Sigmoid colon (tissue), 7 donors: Measurements from ENCODE around the gene NIPSNAP3A. TPM values are rescaled to one million over a fixed set of nuclear protein-coding genes. Genes with fewer than 3 reads are reported as not detected.
A peak's percentile ranks its signal among the peaks of the same experiment; 100 is the strongest.

Experiments used
- DNase-seq: peaks from one replicate; pipeline ENCODE4 v3.0.0-alpha.2; 2019
- H3K27ac ChIP-seq, 4 donors: fragments of 200-600 bp; sonication (generic); one replicate each; pipeline ENCODE4 v1.5.1; 2016 to 2019; ENCODE audit warnings: mild to moderate bottlenecking in 1 of 4
- H3K27me3 ChIP-seq, 3 donors: fragments of 200-600 bp; sonication (generic); one replicate each; pipeline ENCODE4 v1.5.1; 2019; ENCODE audit warnings: mild to moderate bottlenecking in 1 of 3
- H3K36me3 ChIP-seq, 4 donors: fragments of 200-600 bp; sonication (generic); one replicate each; pipeline ENCODE4 v1.5.1; 2016 to 2019
- H3K4me1 ChIP-seq, 4 donors: fragments of 200-600 bp; sonication (generic); one replicate each; pipeline ENCODE4 v1.5.1; 2017 to 2019
- H3K4me3 ChIP-seq, 4 donors: fragments of 200-600 bp; sonication (generic); one replicate each; pipeline ENCODE4 v1.5.1; 2017 to 2019; ENCODE audit warnings: mild to moderate bottlenecking in 2 of 4, moderate library complexity in 1 of 4
- H3K9me3 ChIP-seq, 4 donors: fragments of 200-600 bp in 3 of 4; sonication (generic) in 3 of 4; one replicate each; pipeline versions ENCODE4 v1.5.1 to v1.6.1; 2013 to 2019
- EP300 ChIP-seq, 4 donors: sonication (generic); formaldehyde crosslinking; IDR thresholded peaks; one replicate each; pipeline ENCODE4 v1.6.1; 2017; ENCODE audit warnings: antibody characterized with exemption in 4 of 4
- POLR2A ChIP-seq, 2 donors: fragments of 450-650 bp; IDR thresholded peaks; one replicate each; pipeline ENCODE4 v1.6.1; 2016; ENCODE audit warnings: antibody characterized with exemption in 2 of 2, mild to moderate bottlenecking in 2 of 2, moderate library complexity in 2 of 2
- POLR2AphosphoS5 ChIP-seq, 4 donors: sonication (generic); formaldehyde crosslinking; IDR thresholded peaks; one replicate each; pipeline ENCODE4 v1.6.1; 2017; ENCODE audit warnings: antibody characterized with exemption in 4 of 4
- WGBS, 2 donors: extraction: QIAGEN DNeasy Blood & Tissue Kit; methylation state at CpG; one replicate each; pipeline ENCODE4 v1.1.7; 2013; 5-methylcytosine and 5-hydroxymethylcytosine counted together
- intact Hi-C: fragments of 100-400 bp; cut with DNase I; formaldehyde crosslinking; loops from one replicate; pipeline ENCODE4 v1.15.1; 2023
- polyA plus RNA-seq, 3 donors: library from polyadenylated mRNA; stranded (reverse); fragments of 200-250 nt; gene quantifications; one replicate each; pipeline ENCODE4 v1.2.3, GENCODE V29; 2013
- total RNA-seq, 4 donors: library from RNA; depleted of rRNA; stranded (reverse); fragments of >200 nt; gene quantifications; one replicate each; pipeline ENCODE4 v1.1.0, GENCODE V29; 2016
- TF ChIP-seq, protein P1 (sequence below), 4 experiments: fragments of 450-650 bp in 3 of 4; fragments of 200-600 bp in 1 of 4; IDR thresholded peaks; one replicate each; pipeline ENCODE4 v1.5.1; 2016 to 2019; ENCODE audit warnings: antibody characterized with exemption in 4 of 4, mild to moderate bottlenecking in 3 of 4, moderate library complexity in 2 of 4
- donor health status: healthy with polysubstance abuse.
- donor health status: Bipolar disorder and iron deficiency.
- donor health status: healthy.

Gene NIPSNAP3A
- total and polyA plus RNA-seq, 7 donors: 18.3 to 97.9 (median 23.8) TPM

DNA sequence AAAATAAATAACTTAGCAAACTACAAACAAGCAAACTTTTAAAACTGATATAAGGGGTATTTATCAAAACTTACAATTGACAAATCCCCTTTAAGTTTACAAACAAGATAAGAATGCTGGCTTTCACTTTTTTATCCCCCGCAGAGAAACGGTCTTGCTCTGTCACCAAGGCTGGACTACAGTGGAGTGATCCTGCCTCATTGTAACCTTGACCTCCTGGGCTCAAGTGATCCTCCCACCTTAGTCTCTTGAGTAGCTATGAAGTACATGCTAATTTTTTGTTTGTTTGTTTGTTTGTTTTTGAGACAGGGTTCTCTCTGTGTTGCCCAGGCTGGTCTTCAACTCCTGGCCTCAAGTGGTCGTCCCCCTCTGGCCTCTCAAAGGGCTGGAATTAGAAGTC is 9.0 kb upstream of the NIPSNAP3A start:
- Histone ChIP-seq H3K27me3 (no peaks in the 10 kb centered on the region), H3K9me3 (no peaks in the 10 kb centered on the region), H3K27ac (no peak overlapping the region), H3K4me1 (no peaks in the 10 kb centered on the region), H3K4me3 (no peak overlapping the region), H3K36me3 (no peaks in the 10 kb centered on the region)
- DNase-seq: no peak
- intact Hi-C loops: no loop called here
- TF ChIP-seq, protein P1, sequence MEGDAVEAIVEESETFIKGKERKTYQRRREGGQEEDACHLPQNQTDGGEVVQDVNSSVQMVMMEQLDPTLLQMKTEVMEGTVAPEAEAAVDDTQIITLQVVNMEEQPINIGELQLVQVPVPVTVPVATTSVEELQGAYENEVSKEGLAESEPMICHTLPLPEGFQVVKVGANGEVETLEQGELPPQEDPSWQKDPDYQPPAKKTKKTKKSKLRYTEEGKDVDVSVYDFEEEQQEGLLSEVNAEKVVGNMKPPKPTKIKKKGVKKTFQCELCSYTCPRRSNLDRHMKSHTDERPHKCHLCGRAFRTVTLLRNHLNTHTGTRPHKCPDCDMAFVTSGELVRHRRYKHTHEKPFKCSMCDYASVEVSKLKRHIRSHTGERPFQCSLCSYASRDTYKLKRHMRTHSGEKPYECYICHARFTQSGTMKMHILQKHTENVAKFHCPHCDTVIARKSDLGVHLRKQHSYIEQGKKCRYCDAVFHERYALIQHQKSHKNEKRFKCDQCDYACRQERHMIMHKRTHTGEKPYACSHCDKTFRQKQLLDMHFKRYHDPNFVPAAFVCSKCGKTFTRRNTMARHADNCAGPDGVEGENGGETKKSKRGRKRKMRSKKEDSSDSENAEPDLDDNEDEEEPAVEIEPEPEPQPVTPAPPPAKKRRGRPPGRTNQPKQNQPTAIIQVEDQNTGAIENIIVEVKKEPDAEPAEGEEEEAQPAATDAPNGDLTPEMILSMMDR (IDR thresholded peaks at IDR 0.05): no peak
- TF ChIP-seq POLR2AphosphoS5 (IDR thresholded peaks at IDR 0.05) (no peak), EP300 (IDR thresholded peaks at IDR 0.05) (no peak)
- WGBS, 2 donors: 81 to 84% methylated on average over 3 of the region's 3 CpGs

GRCh38 chr9:104740621-104741020 is 6.9 kb upstream of the NIPSNAP3A start:
- Histone ChIP-seq H3K9me3 (no peaks in the 10 kb centered on the region), H3K27me3 (no peaks in the 10 kb centered on the region), H3K36me3 (no peaks in the 10 kb centered on the region), H3K4me1 (no peaks in the 10 kb centered on the region), H3K4me3 (no peak overlapping the region), H3K27ac (no peak overlapping the region)
- DNase-seq: no peak
- 26 to 56% methylated on average over 1 of the region's 1 CpG for WGBS, 2 donors
- intact Hi-C loops: loop anchor here (10.0 kb wide), 1 partner anchor 814 kb away; the partner anchor contains the start of gene FKTN
- TF ChIP-seq, protein P1 (IDR thresholded peaks at IDR 0.05): no peak
- no peak for TF ChIP-seq POLR2A (IDR thresholded peaks at IDR 0.05)
- no peak for TF ChIP-seq POLR2AphosphoS5 (IDR thresholded peaks at IDR 0.05)

GRCh38 chr9:104743376-104743985 is 4.0 kb upstream of the NIPSNAP3A start:
- 29 to 41% methylated on average over 7 of the region's 7 CpGs for WGBS, 2 donors
- intact Hi-C loops: loop anchor here (2.0 to 10.0 kb wide), 2 partner anchors 717 to 811 kb away; partner anchors contain the start of gene FKTN
- no peaks in the 10 kb centered on the region for H3K27me3 ChIP-seq
- H3K9me3 ChIP-seq: no peaks in the 10 kb centered on the region
- H3K4me3 ChIP-seq: no peak overlapping the region
- H3K4me1 ChIP-seq: peaks cover 0 to 10% (median 3%) of the 10 kb centered on the region in 4 donors
- no peak for TF ChIP-seq POLR2AphosphoS5 (IDR thresholded peaks at IDR 0.05)
- TF ChIP-seq, protein P1 (IDR thresholded peaks at IDR 0.05): peak; percentile 39 to 61 (median 58)
- no peak for DNase-seq
- H3K36me3 ChIP-seq: no peaks in the 10 kb centered on the region
- no peak overlapping the region for H3K27ac ChIP-seq

DNA sequence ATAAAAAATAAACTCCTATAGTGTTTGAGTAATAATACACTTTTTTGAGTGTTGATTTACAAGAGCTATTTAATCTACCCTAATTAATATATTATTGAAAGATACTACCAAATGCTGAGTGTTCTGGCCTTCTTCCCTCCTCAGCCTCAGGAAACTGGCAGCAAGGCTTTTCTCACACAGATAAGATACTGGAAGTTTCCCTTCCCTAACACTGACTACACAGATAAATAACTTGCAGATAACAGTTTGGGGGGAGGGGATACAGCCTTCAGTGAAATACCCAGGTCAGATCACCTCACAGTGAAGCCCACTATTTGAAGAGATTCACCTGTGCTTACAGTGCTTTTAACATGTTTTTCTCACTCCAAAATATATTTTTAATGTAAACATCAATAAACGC is 1.6 kb upstream of the NIPSNAP3A start:
- DNase-seq: no peak
- H3K4me3 ChIP-seq: no peak overlapping the region
- intact Hi-C loops: loop anchor here (5.0 to 10.0 kb wide), 2 partner anchors 654 to 809 kb away; partner anchors contain the start of genes FKTN and SMC2
- no peaks in the 10 kb centered on the region for H3K9me3 ChIP-seq
- TF ChIP-seq POLR2AphosphoS5 (IDR thresholded peaks at IDR 0.05) (no peak), EP300 (IDR thresholded peaks at IDR 0.05) (no peak), POLR2A (IDR thresholded peaks at IDR 0.05) (no peak)
- TF ChIP-seq, protein P1 (IDR thresholded peaks at IDR 0.05): no peak
- H3K27me3 ChIP-seq: no peaks in the 10 kb centered on the region
- H3K36me3 ChIP-seq: peaks cover 0 to 1% (median 0%) of the 10 kb centered on the region in 4 donors
- H3K4me1 ChIP-seq: peaks cover 0 to 18% (median 10%) of the 10 kb centered on the region in 4 donors
- 32 to 77% methylated on average over 1 of the region's 1 CpG for WGBS, 2 donors
- no peak overlapping the region for H3K27ac ChIP-seq
